Islet precursor cell (in vitro differentiated cells): ENCODE measurements around the gene PTGER1.

Experiments
- DNase-seq: peaks from one replicate; pipeline ENCODE4 v3.0.0-alpha.2; 2018

PTGER1 gene

DNA sequence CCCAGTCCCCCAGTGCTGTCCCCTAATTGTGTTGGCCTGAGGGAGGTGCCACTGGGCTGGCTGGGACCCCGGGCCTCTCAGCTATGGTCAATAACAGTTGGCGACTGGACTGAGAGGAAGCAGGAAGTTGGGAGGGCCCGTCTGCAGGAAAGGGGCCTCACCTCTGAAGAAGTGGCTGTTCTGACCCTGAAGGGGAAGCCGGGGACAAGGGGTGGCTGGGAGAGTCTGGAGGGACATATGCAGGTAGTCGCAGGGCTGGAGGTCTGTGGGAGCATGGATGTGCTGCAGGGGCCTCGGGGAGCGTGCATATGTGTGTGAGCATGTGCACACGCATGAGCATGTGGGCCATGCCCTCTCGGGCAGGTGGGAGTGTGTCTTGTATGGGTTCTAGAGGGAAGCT lies 36.1 kb downstream of the PTGER1 start:
- no peak for DNase-seq

DNA sequence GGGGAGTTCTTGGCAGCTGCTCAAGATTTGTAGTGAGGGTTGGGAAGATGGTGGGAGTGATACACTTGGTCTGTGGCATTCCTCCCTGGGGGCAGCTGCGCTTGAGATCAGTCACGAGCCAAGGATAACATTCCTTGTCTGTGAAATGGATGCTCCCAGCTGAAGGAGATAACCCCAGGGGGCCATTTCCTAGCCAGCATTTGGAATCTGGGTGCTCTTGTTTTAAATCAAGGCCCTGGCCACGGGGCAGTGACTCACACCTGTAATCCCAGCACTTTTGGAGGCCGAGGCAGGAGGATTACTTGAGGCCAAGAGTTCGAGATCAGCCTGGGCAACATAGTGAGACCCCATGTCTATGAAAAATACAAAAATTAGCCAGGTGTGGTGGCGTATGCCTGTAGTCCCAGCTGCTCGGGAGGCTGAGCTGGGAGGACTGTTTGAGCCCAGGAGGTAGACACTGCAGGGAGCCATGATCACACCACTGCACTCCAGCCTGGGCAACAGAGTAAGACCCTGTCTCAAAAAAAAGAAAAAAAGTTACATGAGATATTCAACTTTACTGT lies 37.5 kb downstream of the PTGER1 start:
- DNase-seq: no peak

DNA sequence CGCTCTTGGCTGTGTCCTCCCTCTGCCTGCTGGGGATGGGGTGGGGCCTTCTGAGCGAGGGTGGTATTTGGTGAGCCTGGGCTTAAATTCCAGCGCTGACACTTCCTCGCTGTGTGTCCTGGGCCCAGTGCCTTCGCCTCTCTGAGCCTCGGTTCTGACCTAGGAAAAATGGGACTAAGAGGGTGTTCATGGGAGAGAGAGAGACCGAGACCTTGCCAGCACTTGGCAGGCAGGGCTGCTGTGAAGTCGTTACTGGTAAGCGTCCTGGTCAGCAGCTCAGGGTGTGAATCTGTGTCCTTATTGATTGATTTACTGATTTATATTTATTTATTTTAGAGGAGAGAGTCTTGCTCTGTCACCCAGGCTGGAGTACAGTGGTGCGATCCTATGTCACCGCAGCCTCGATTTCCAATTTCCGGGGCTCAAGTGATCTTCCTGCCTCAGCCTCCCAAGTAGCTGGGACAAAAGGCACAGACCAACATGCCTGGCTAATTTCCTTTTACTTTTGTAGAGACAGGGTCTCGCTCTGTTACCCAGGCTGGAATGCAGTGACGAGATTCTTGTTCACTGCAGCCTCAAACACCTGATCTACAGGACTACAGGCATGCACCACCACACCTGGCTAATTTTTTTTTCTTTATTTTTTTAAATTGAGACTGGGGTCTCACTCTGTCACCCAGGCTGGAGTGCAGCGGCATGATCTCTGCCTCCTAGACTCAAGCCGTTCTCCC lies 39.7 kb downstream of the PTGER1 start:
- no peak for DNase-seq

DNA sequence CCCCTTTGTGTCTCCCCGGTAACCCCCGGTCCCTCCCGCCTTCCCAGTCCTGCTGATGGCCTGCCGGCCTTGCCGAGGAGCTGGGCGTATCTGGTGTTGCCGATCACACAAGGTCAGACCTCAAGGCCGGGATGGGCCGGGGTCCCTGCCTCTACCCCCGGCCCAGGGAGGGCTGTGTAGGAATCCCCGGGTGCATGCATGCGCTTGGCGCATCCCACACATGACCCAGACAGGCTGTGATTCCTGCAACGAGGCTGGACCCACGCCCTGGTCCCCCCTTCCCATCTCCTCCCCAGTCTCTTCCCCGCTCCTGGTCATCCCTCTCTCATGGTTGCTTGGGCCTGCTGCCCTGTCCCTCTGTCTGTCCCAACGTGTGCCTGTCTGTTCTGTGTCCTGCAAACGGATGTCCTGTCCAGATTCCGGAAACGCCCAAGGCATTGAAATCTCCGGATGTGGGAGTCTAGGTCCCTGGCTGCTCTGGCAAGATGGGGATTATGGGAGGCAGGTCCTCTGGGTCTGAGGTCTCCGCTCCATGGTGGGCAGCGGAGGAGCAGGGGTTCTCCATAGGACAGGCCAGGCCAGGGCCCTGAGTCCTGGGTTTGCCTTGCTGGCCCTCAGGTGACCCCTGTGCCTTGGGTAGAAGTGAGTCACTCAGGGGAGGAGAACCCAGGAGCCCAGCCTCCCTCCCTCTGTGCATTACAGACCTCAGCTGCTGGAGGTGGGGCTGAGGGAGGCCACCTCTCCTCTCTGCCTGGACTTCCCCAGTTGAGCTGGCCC lies 40.4 kb downstream of the PTGER1 start:
- no peak for DNase-seq

DNA sequence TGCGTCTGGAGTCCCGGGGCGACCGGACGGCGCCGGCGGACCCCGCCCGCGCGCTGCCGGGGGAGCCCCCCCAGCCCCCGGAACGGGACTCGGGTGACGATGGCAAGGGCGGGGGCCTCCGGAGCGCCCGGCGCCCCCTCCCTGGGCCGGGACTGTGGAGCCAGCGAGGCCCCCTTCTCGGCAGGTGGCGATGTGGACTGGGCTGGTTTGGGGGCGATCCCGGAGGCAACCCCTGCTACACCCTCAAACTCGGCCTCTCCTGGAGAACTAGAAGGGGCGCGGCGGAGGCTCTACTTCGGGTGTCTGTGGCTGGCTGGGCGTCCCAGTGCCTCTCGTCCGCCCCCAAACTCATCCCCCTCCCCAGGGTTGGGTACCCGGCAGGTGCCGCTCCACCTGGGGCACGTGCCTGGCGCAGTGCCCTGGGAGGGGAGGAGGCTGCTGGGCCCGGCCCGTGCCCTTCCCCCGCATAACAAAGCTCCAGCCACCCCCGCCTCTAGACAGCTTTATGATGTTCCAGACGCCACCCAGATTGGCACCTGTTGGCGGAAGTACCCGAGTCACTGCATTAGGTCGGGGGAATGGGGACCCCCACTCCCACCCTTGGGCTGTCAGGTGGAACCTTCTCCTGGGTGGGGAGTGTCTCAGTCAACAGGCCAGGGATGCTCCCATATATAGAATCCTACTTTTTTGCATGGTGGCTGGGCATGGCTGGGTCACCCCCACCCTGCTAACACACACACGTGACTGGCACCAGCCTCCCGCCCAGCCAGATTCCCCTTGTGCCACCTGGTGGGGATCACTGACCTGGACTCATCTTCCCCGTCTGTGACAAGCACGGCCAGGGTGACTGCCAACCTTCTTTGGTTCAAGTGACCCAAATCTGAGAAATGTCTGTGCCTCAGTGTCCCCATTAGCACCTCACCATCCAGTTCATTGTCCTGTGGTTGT lies 41.3 kb downstream of the PTGER1 start:
- DNase-seq: no peak

DNA sequence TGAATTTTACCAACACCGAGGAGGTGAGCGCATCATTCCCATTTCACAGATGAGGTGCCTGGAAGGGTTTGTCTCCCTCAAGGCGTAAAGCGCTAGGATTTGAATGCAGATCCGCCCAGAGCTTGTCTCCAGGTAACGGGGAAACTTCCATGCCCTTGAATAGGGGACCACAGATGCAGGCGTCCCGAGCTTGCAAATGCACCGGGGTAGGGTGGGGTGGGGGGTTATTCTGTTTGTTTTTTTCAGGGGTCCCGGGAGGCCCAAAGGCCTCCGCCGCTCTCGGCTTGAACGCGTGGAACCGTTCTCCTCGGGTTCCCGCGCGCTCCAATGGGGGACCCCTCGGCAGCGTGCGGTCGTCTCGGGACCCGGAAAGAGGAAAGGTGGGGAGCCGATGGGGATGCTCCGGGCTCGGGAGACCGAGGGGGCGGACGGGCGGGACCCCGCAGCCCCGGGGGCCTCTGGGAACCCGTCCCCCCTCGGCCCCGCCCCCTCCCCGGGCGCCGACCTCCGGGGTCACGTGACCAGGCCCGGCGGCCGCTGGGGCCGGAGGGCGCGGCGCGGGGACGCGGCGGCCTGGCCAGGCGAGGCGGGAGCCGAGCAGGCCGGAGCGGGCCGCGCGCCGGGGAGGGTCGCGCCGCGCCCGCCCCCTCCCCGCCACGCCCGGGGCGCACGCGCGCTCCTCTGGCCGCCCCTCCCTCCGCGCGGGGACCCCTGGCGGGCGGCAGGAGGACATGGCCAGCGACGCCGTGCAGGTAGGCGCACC lies 42.2 kb downstream of the PTGER1 start, which contains the start of gene PKN1:
PKN1 (plus strand) TSS at position 516 of the 763 bp plus-strand sequence; CDS start at position 732, 216 bp downstream.
- DNase-seq: no peak

DNA sequence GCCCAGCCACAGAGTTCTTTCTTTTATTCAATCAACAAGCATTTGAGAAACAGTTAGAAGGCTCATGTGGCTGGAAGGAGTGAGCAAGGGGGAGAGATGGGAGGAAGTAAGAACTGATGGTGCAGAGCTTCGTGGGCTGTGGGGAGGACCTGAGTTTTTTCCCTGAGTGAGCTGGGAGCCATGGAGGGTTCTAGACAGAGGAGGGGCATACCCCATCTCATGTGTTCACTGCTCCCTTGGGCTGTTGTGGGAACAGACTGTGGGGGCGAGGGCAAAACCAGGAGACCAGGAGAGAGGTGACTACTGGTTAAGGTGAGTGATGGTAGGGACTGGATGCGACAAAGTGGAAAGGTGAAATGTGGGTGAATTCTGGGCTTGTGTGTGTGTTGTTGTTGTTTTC lies 44.4 kb downstream of the PTGER1 start:
- DNase-seq: no peak

DNA sequence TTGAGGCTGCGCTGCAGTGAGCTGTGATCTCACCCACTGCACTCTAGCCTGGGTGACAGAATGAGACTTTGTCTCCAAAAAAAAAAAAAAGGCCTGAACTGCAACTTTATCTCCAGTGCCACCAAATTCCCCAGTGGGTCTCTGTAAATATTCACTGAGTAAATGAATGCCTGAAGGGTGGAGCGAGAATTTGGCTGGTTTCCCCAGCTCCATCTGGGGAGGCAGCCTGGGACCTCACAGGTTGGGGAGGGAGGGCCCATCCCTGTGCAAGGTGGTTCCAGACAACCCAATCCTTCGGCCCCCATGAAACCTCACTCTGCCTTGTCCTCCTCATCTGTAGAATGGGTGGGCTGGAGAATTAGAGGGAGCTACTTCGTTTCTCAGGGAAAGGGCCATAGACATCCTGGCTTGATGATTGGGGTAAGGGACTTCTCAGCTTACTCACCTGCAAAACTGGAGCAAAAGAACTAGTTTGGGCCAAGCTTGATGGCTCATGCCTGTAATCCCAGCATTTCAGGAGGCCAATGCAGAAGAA lies 46.2 kb downstream of the PTGER1 start:
- DNase-seq: no peak

DNA sequence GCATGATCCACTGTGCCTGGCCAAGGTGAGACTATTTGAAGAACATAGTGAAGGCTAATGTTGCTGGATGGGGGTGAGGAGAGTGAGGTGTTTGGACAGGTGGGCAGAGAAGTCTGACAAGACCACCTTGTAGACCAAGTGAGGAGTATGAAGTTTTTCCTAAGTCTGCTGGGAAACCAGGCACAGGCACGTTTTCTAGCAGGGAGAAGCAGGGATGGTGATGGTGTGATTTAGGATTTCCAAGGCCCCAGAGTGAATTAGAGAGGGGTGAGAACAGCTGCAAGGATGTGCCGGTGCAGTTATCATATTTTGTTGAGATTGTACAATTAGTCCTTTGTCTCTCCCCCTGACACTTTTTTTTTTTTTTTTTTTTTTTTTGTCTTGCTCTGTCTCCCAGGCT lies 47.7 kb downstream of the PTGER1 start:
- DNase-seq: no peak

DNA sequence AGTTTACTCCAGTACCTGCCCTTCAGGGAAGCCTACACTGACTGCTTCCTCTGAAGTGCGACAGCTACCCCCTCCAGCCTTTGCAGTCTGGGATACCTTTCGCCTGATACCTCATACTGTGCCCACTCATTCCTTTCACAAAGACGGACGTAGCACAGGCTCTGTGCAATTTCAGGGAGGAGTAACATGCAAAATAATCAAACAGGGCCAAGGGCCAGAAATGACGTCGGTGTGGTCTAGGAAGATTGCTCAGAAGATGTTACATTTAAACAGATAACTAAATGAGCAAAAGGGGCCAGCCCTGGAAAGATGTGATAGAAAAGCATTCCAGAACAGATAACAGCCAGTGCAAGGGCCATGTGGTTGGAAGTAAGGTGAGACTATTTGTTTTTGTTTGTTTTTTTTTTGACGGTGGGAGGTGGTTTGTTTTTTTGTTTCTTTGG lies 49.4 kb downstream of the PTGER1 start:
- no peak for DNase-seq
